Naive B cell (primary cell): ENCODE measurements around the gene LMO1. TPM values are rescaled to one million over a fixed set of nuclear protein-coding genes. Genes with fewer than 3 reads are reported as not detected.

Experiments
- ATAC-seq, 2 donors: fragments of 150-1000 bp; cut with Tn5 transposase; 2 replicates each; pipeline ENCODE4 v1.10.0; 2021; ENCODE audit warnings: low read depth in 2 of 2, mild to moderate bottlenecking in 2 of 2, moderate library complexity in 2 of 2
- DNase-seq: peaks from one replicate; pipeline ENCODE4 v3.0.0; 2022
- H3K27ac Mint-ChIP-seq, 6 donors: one replicate each; pipeline ENCODE4 v1.8.0; 2020 to 2022; ENCODE audit warnings: mild to moderate bottlenecking in 6 of 6, mixed read lengths in 6 of 6, moderate library complexity in 5 of 6, inconsistent platforms in 2 of 6
- H3K27me3 Mint-ChIP-seq, 3 donors: one replicate each; pipeline ENCODE4 v1.8.0; 2021 to 2022; ENCODE audit warnings: mixed read lengths in 3 of 3, mild to moderate bottlenecking in 1 of 3
- H3K36me3 Mint-ChIP-seq, 2 donors: one replicate each; pipeline ENCODE4 v1.8.0; 2020 to 2022; ENCODE audit warnings: mixed read lengths in 2 of 2, inconsistent platforms in 1 of 2, mild to moderate bottlenecking in 1 of 2
- H3K4me1 Mint-ChIP-seq, 3 donors: one replicate each; pipeline ENCODE4 v1.8.0; 2020 to 2022; ENCODE audit warnings: mixed read lengths in 3 of 3, inconsistent platforms in 1 of 3, mild to moderate bottlenecking in 1 of 3, moderate library complexity in 1 of 3
- H3K4me3 Mint-ChIP-seq, 8 donors: one replicate each; pipeline ENCODE4 v1.8.0; 2020 to 2022; ENCODE audit warnings: mild to moderate bottlenecking in 8 of 8, mixed read lengths in 8 of 8, moderate library complexity in 8 of 8, inconsistent platforms in 2 of 8
- H3K9me3 Mint-ChIP-seq, 7 donors: one replicate each; pipeline ENCODE4 v1.8.0; 2020 to 2022; ENCODE audit warnings: mixed read lengths in 7 of 7, mild to moderate bottlenecking in 5 of 7, inconsistent platforms in 2 of 7, moderate library complexity in 1 of 7
- polyA plus RNA-seq, 6 donors: library from polyadenylated mRNA; unstranded; fragments of 300-500 nt; fragmentation: Illumina TruSeq; gene quantifications; one replicate each; pipeline ENCODE4 v1.2.3, GENCODE V29; 2021; ENCODE audit warnings: low read depth in 6 of 6

The LMO1 gene
- polyA plus RNA-seq, 6 donors from 2014 or later: not detected

- DNase-seq (no peak), ATAC-seq (no peak)
- peak overlapping the region in 1 of 6 donors; percentile 61 for H3K27ac Mint-ChIP-seq
- no peaks in the 10 kb centered on the region for H3K36me3 Mint-ChIP-seq
- H3K27me3 Mint-ChIP-seq: peaks cover 3 to 35% (median 29%) of the 10 kb centered on the region in 3 donors
- H3K4me1 Mint-ChIP-seq: no peaks in the 10 kb centered on the region
- H3K4me3 Mint-ChIP-seq: no peak overlapping the region
- H3K9me3 Mint-ChIP-seq: no peaks in the 10 kb centered on the region
Observed at GRCh38 chr11:8242499-8243280, 21.0 kb downstream of the LMO1 start.

GRCh38 chr11:8242118-8242475 lies 21.6 kb downstream of the LMO1 start:
- Mint-ChIP-seq H3K36me3 (no peaks in the 10 kb centered on the region), H3K27ac (no peak overlapping the region), H3K4me3 (no peak overlapping the region), H3K4me1 (no peaks in the 10 kb centered on the region), H3K9me3 (no peaks in the 10 kb centered on the region), H3K27me3 (peaks cover 3 to 35% (median 27%) of the 10 kb centered on the region in 3 donors)
- ATAC-seq (no peak), DNase-seq (no peak)

- no peak for ATAC-seq
- Mint-ChIP-seq H3K9me3 (no peaks in the 10 kb centered on the region), H3K27ac (no peak overlapping the region)
Observed at GRCh38 chr11:8241373-8242117, 22.1 kb downstream of the LMO1 start.

GRCh38 chr11:8239536-8240228 lies 24.0 kb downstream of the LMO1 start:
- H3K27ac Mint-ChIP-seq: no peak overlapping the region
- H3K4me1 Mint-ChIP-seq: peaks cover 7 to 11% (median 8%) of the 10 kb centered on the region in 3 donors
- DNase-seq: no peak
- no peak for ATAC-seq
- no peak overlapping the region for H3K4me3 Mint-ChIP-seq
- no peaks in the 10 kb centered on the region for H3K9me3 Mint-ChIP-seq
- H3K27me3 Mint-ChIP-seq: peaks cover 3 to 22% (median 22%) of the 10 kb centered on the region in 3 donors
- no peaks in the 10 kb centered on the region for H3K36me3 Mint-ChIP-seq

More at GRCh38 chr11:8241373-8242117, 22.1 kb downstream of the LMO1 start:
- peaks cover 3 to 35% (median 22%) of the 10 kb centered on the region in 3 donors for H3K27me3 Mint-ChIP-seq
- no peak for DNase-seq
- no peak overlapping the region for H3K4me3 Mint-ChIP-seq
- no peaks in the 10 kb centered on the region for H3K36me3 Mint-ChIP-seq
- no peaks in the 10 kb centered on the region for H3K4me1 Mint-ChIP-seq

GRCh38 chr11:8239040-8239439 lies 24.6 kb downstream of the LMO1 start:
- peaks cover 3 to 22% (median 20%) of the 10 kb centered on the region in 3 donors for H3K27me3 Mint-ChIP-seq
- H3K4me1 Mint-ChIP-seq: peaks cover 11 to 14% (median 13%) of the 10 kb centered on the region in 3 donors
- DNase-seq: no peak

GRCh38 chr11:8237453-8237852 lies 26.2 kb downstream of the LMO1 start:
- no peak for ATAC-seq
- no peak for DNase-seq
- Mint-ChIP-seq H3K36me3 (no peaks in the 10 kb centered on the region), H3K4me3 (no peak overlapping the region), H3K27ac (no peak overlapping the region), H3K27me3 (peaks cover 0 to 15% (median 12%) of the 10 kb centered on the region in 3 donors), H3K4me1 (peaks cover 11 to 14% (median 13%) of the 10 kb centered on the region in 3 donors), H3K9me3 (no peaks in the 10 kb centered on the region)

More at GRCh38 chr11:8239040-8239439, 24.6 kb downstream of the LMO1 start:
- ATAC-seq: no peak
- no peak overlapping the region for H3K27ac Mint-ChIP-seq
- no peaks in the 10 kb centered on the region for H3K36me3 Mint-ChIP-seq
- H3K4me3 Mint-ChIP-seq: peak overlapping the region in 1 of 8 donors; percentile 61
- no peaks in the 10 kb centered on the region for H3K9me3 Mint-ChIP-seq

- DNase-seq (no peak), ATAC-seq (no peak)
- Mint-ChIP-seq H3K36me3 (no peaks in the 10 kb centered on the region), H3K27me3 (peaks cover 0 to 5% (median 3%) of the 10 kb centered on the region in 3 donors), H3K4me3 (no peak overlapping the region), H3K9me3 (no peaks in the 10 kb centered on the region), H3K27ac (no peak overlapping the region), H3K4me1 (peaks cover 11 to 14% (median 13%) of the 10 kb centered on the region in 3 donors)
Observed at GRCh38 chr11:8235925-8236324, 27.8 kb downstream of the LMO1 start.

GRCh38 chr11:8234910-8235309 lies 28.8 kb downstream of the LMO1 start:
- H3K27ac Mint-ChIP-seq: peak overlapping the region in 4 of 6 donors; percentile 5 to 69 (median 21)
- H3K9me3 Mint-ChIP-seq: no peaks in the 10 kb centered on the region
- peak overlapping the region in 4 of 8 donors; percentile 20 to 61 (median 46) for H3K4me3 Mint-ChIP-seq
- no peaks in the 10 kb centered on the region for H3K36me3 Mint-ChIP-seq
- H3K27me3 Mint-ChIP-seq: peaks cover 0 to 5% (median 0%) of the 10 kb centered on the region in 3 donors
- no peak for DNase-seq
- peaks cover 11 to 14% (median 13%) of the 10 kb centered on the region in 3 donors for H3K4me1 Mint-ChIP-seq
- ATAC-seq: peak; percentile 38 to 40

- Mint-ChIP-seq H3K4me3 (no peak overlapping the region), H3K27ac (peak overlapping the region in 3 of 6 donors; percentile 8 to 27 (median 15)), H3K4me1 (peaks cover 11 to 14% (median 13%) of the 10 kb centered on the region in 3 donors), H3K36me3 (no peaks in the 10 kb centered on the region), H3K9me3 (no peaks in the 10 kb centered on the region), H3K27me3 (peaks cover 0 to 5% (median 0%) of the 10 kb centered on the region in 3 donors)
- no peak for ATAC-seq
- no peak for DNase-seq
Observed at GRCh38 chr11:8234425-8234821, 29.3 kb downstream of the LMO1 start.

GRCh38 chr11:8233691-8234424 lies 29.8 kb downstream of the LMO1 start:
- no peaks in the 10 kb centered on the region for H3K36me3 Mint-ChIP-seq
- H3K27me3 Mint-ChIP-seq: peaks cover 0 to 5% (median 0%) of the 10 kb centered on the region in 3 donors
- H3K9me3 Mint-ChIP-seq: no peaks in the 10 kb centered on the region
- no peak for ATAC-seq
- DNase-seq: no peak
- peaks cover 11 to 14% (median 13%) of the 10 kb centered on the region in 3 donors for H3K4me1 Mint-ChIP-seq
- H3K4me3 Mint-ChIP-seq: no peak overlapping the region
- no peak overlapping the region for H3K27ac Mint-ChIP-seq

- H3K4me1 Mint-ChIP-seq: peaks cover 11 to 14% (median 13%) of the 10 kb centered on the region in 3 donors
- H3K9me3 Mint-ChIP-seq: no peaks in the 10 kb centered on the region
- no peak overlapping the region for H3K4me3 Mint-ChIP-seq
- peaks cover 0 to 5% (median 0%) of the 10 kb centered on the region in 3 donors for H3K27me3 Mint-ChIP-seq
- DNase-seq (no peak), ATAC-seq (no peak)
- no peaks in the 10 kb centered on the region for H3K36me3 Mint-ChIP-seq
- H3K27ac Mint-ChIP-seq: no peak overlapping the region
Observed at GRCh38 chr11:8232849-8233606, 30.6 kb downstream of the LMO1 start.

- DNase-seq (no peak), ATAC-seq (no peak)
- no peak overlapping the region for H3K27ac Mint-ChIP-seq
- H3K4me1 Mint-ChIP-seq: peaks cover 11 to 14% (median 13%) of the 10 kb centered on the region in 3 donors
- no peak overlapping the region for H3K4me3 Mint-ChIP-seq
- peaks cover 0 to 5% (median 0%) of the 10 kb centered on the region in 3 donors for H3K27me3 Mint-ChIP-seq
- no peaks in the 10 kb centered on the region for H3K36me3 Mint-ChIP-seq
- H3K9me3 Mint-ChIP-seq: no peaks in the 10 kb centered on the region
Observed at GRCh38 chr11:8232414-8232813, 31.3 kb downstream of the LMO1 start.
